ENCODE results near the gene TEX29. TPM values are rescaled to one million over a fixed set of nuclear protein-coding genes. Genes with fewer than 3 reads are reported as not detected.

Gene TEX29
- total RNA-seq, 1 donor = not detected

GRCh38 chr13:111325146-111325890 lies 4.9 kb downstream of the TEX29 start:
- no peak for DNase-seq (ENCODE audit: low read depth)
- H3K4me3 ChIP-seq (ENCODE audit: low read depth, low read length) = no peak overlapping the region
- TF ChIP-seq CTCF (IDR thresholded peaks at IDR 0.05; ENCODE audit: insufficient read depth, low read depth, low read length) = no peak

GRCh38 chr13:111325941-111326620 lies 5.6 kb downstream of the TEX29 start:
- no peak for DNase-seq (ENCODE audit: low read depth)
- no peak for TF ChIP-seq CTCF (IDR thresholded peaks at IDR 0.05; ENCODE audit: insufficient read depth, low read depth, low read length)
- H3K4me3 ChIP-seq (ENCODE audit: low read depth, low read length) = no peak overlapping the region

GRCh38 chr13:111326621-111326965 lies 6.2 kb downstream of the TEX29 start:
- no peak for DNase-seq (ENCODE audit: low read depth)
- no peak overlapping the region for H3K4me3 ChIP-seq (ENCODE audit: low read depth, low read length)
- no peak for TF ChIP-seq CTCF (IDR thresholded peaks at IDR 0.05; ENCODE audit: insufficient read depth, low read depth, low read length)

GRCh38 chr13:111326981-111327642 lies 6.7 kb downstream of the TEX29 start:
- no peak for TF ChIP-seq CTCF (IDR thresholded peaks at IDR 0.05; ENCODE audit: insufficient read depth, low read depth, low read length)
- no peak for DNase-seq (ENCODE audit: low read depth)
- no peak overlapping the region for H3K4me3 ChIP-seq (ENCODE audit: low read depth, low read length)

- no peak for TF ChIP-seq CTCF (IDR thresholded peaks at IDR 0.05; ENCODE audit: insufficient read depth, low read depth, low read length)
- no peak for DNase-seq (ENCODE audit: low read depth)
- H3K4me3 ChIP-seq (ENCODE audit: low read depth, low read length) = no peak overlapping the region
These were observed 7.5 kb downstream of the TEX29 start for GRCh38 chr13:111327730-111328573.

GRCh38 chr13:111328574-111329410 lies 8.3 kb downstream of the TEX29 start:
- H3K4me3 ChIP-seq (ENCODE audit: low read depth, low read length) = no peak overlapping the region
- TF ChIP-seq CTCF (IDR thresholded peaks at IDR 0.05; ENCODE audit: insufficient read depth, low read depth, low read length) = no peak
- DNase-seq (ENCODE audit: low read depth) = no peak
